ENCODE results near the gene ARHGAP45.

GRCh38 chr19:1067341-1067957 is 482 bp downstream of the ARHGAP45 start:
- TF ChIP-seq CTCF (IDR thresholded peaks at IDR 0.05) (no peak), POLR2A (IDR thresholded peaks at IDR 0.05; ENCODE audit: low read depth) (no peak), POLR2AphosphoS5 (IDR thresholded peaks at IDR 0.05) (no peak)
